Small intestine (tissue), 7 donors: ENCODE measurements around the gene MRM1. TPM values are rescaled to one million over a fixed set of nuclear protein-coding genes. Genes with fewer than 3 reads are reported as not detected.

ENCODE experiments used
- DNase-seq, 2 donors: peaks; one replicate each; pipeline versions ENCODE4 v3.0.0 to v3.0.0-alpha.2; 2013
- FAIRE-seq: peaks from 2 replicates; lab custom pipeline; 2012; peaks lifted over from hg19 to GRCh38; lab: Jason Lieb, UNC
- H3K27ac ChIP-seq, 3 donors: one replicate each; pipeline ENCODE4 v1.5.1; 2013; ENCODE audit warnings: low read length in 2 of 3, mild to moderate bottlenecking in 2 of 3, control low read depth in 1 of 3, inconsistent platforms in 1 of 3, low read depth in 1 of 3, moderate library complexity in 1 of 3
- H3K27me3 ChIP-seq, 3 donors: one replicate each; pipeline ENCODE4 v1.6.1; 2013; ENCODE audit warnings: low read length in 3 of 3, inconsistent platforms in 1 of 3; ENCODE audit not compliant: control insufficient read depth in 3 of 3, insufficient read depth in 3 of 3
- H3K36me3 ChIP-seq, 3 donors: one replicate each; pipeline ENCODE4 v1.6.1; 2013; ENCODE audit warnings: low read length in 3 of 3, inconsistent platforms in 1 of 3, low read depth in 1 of 3, mild to moderate bottlenecking in 1 of 3, moderate library complexity in 1 of 3; ENCODE audit not compliant: control insufficient read depth in 3 of 3, insufficient read depth in 2 of 3
- H3K4me1 ChIP-seq, 3 donors: one replicate each; pipeline ENCODE4 v1.6.1; 2013; ENCODE audit warnings: low read length in 2 of 3, inconsistent platforms in 1 of 3, low read depth in 1 of 3, mild to moderate bottlenecking in 1 of 3, moderate library complexity in 1 of 3; ENCODE audit not compliant: control insufficient read depth in 3 of 3, insufficient read depth in 2 of 3
- H3K4me3 ChIP-seq, 3 donors: one replicate each; pipeline ENCODE4 v1.5.1; 2013; ENCODE audit warnings: low read length in 3 of 3, control low read depth in 1 of 3, inconsistent platforms in 1 of 3, low read depth in 1 of 3, mild to moderate bottlenecking in 1 of 3, moderate library complexity in 1 of 3
- H3K9me3 ChIP-seq, 2 donors: one replicate each; pipeline ENCODE4 v1.6.1; 2013; ENCODE audit warnings: low read depth in 1 of 2, low read length in 1 of 2; ENCODE audit not compliant: control insufficient read depth in 2 of 2, insufficient read depth in 1 of 2
- WGBS, 3 donors: extraction: QIAGEN DNeasy Blood & Tissue Kit; methylation state at CpG; one replicate each; pipeline ENCODE4 v1.1.7; 2013; 5-methylcytosine and 5-hydroxymethylcytosine counted together
- polyA plus RNA-seq, 4 donors: library from polyadenylated mRNA; stranded (reverse) in 3 of 4; unstranded in 1 of 4; fragments of 200-250 nt in 3 of 4; fragments of 120-200 nt in 1 of 4; gene quantifications; one replicate each; pipeline versions ENCODE4 v1.2.1 to v1.2.3, GENCODE V29; 2013
- donor health status: healthy with polysubstance abuse.
- donor health status: control.
- donor health status: control.
- donor health status: Bipolar disorder and iron deficiency.
- donor health status: healthy.

MRM1 gene
- polyA plus RNA-seq, 4 donors = 7.8 to 20.6 (median 16.1) TPM

GRCh38 chr17:36614081-36614480 lies 12.7 kb downstream of the MRM1 start:
- Histone ChIP-seq H3K9me3 (no peaks in the 10 kb centered on the region), H3K36me3 (no peaks in the 10 kb centered on the region), H3K27me3 (peaks cover 0 to 13% (median 4%) of the 10 kb centered on the region in 3 donors), H3K4me1 (peaks cover 0 to 1% (median 0%) of the 10 kb centered on the region in 3 donors), H3K27ac (no peak overlapping the region), H3K4me3 (no peak overlapping the region)
- no peak for FAIRE-seq
- 65 to 77% (median 75%) methylated on average over 7 of the region's 7 CpGs for WGBS, 3 donors
- no peak for DNase-seq

DNA sequence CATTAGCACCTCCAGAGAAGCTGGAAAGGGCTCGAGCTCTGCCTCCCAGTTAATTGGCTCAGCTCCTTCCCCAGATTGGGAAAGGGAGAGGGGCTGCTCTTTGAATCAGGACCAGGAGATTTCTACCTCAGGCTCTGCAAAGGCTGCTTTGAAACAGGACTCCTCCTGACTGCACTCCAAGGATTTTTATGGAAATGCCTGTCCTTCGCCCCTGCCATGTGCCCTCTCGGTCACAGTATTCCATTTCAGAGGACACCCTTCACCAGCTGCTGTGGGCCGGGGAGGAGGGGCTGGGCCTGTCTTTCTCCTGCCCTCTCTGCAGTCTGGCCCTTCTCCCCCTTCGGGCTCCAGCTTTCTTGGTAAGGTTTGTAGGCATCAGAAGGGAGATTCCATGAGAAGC lies 13.6 kb downstream of the MRM1 start:
- 52 to 67% (median 53%) methylated on average over 5 of the region's 5 CpGs for WGBS, 3 donors
- Histone ChIP-seq H3K4me1 (no peaks in the 10 kb centered on the region), H3K27me3 (peaks cover 0 to 13% (median 4%) of the 10 kb centered on the region in 3 donors), H3K9me3 (no peaks in the 10 kb centered on the region), H3K27ac (no peak overlapping the region), H3K4me3 (no peak overlapping the region), H3K36me3 (no peaks in the 10 kb centered on the region)
- DNase-seq (no peak), FAIRE-seq (no peak)

DNA sequence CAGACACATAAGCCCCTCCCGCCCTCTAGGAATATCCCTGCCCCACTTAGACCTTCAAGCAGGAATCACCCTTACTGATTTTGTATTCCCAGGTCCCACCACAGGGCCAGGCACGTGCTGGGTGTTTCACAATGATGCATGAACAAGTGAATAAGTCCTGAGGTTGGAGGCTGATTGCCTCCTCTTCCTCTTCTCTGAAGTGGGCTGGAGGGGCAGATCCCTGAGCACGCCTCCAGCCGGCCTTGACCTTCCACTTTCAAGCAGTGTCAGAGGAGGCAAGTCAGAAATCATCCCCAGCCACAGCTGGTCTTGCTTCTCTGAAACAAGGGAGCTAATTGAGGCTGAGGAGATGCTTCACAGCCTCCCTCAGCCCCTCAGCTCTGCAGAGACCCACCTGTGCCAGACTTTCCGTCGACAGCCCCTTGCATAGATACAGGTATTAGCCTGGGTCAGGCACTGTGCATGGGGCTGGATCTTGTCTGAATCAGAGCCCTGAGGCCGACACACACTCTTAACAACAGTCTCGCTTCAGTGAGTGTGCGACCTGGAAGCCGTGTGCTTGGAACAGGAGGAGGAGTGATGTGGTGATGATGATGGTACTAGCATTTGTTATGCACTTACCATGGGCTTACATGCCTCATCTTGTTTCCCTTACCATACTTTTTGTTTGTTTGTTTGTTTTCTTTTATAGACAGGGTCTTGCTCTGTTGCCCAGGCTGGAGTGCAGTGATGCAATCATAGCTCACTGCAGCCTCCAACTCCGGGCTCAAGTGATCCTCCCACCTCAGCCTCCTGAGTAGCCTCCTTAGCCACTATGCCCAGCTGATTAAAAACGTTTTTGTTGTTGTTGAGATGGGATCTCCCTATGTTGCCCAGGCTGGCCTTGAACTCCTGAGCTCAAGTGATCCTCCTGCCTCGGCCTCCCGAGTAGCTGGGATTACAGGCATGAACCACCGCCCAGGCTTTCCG lies 15.0 kb downstream of the MRM1 start:
- H3K4me3 ChIP-seq = no peak overlapping the region
- H3K9me3 ChIP-seq = no peaks in the 10 kb centered on the region
- no peak overlapping the region for H3K27ac ChIP-seq
- no peaks in the 10 kb centered on the region for H3K36me3 ChIP-seq
- WGBS, 3 donors = 80 to 84% (median 83%) methylated on average over 16 of the region's 16 CpGs
- no peaks in the 10 kb centered on the region for H3K4me1 ChIP-seq
- peaks cover 0 to 13% (median 4%) of the 10 kb centered on the region in 3 donors for H3K27me3 ChIP-seq
- no peak for FAIRE-seq
- no peak for DNase-seq

GRCh38 chr17:36617773-36618172 lies 16.4 kb downstream of the MRM1 start:
- DNase-seq = no peak
- H3K27ac ChIP-seq = no peak overlapping the region
- FAIRE-seq = no peak
- no peak overlapping the region for H3K4me3 ChIP-seq
- peaks cover 0 to 13% (median 4%) of the 10 kb centered on the region in 3 donors for H3K27me3 ChIP-seq
- H3K4me1 ChIP-seq = no peaks in the 10 kb centered on the region
- WGBS, 3 donors = 84 to 91% (median 86%) methylated on average over 7 of the region's 7 CpGs
- H3K9me3 ChIP-seq = no peaks in the 10 kb centered on the region
- H3K36me3 ChIP-seq = no peaks in the 10 kb centered on the region

GRCh38 chr17:36623281-36623680 lies 21.9 kb downstream of the MRM1 start:
- Histone ChIP-seq H3K27me3 (no peaks in the 10 kb centered on the region), H3K27ac (no peak overlapping the region), H3K4me1 (no peaks in the 10 kb centered on the region), H3K36me3 (no peaks in the 10 kb centered on the region), H3K9me3 (no peaks in the 10 kb centered on the region), H3K4me3 (no peak overlapping the region)
- no peak for FAIRE-seq
- DNase-seq = no peak
- 56 to 80% (median 60%) methylated on average over 3 of the region's 3 CpGs for WGBS, 3 donors

DNA sequence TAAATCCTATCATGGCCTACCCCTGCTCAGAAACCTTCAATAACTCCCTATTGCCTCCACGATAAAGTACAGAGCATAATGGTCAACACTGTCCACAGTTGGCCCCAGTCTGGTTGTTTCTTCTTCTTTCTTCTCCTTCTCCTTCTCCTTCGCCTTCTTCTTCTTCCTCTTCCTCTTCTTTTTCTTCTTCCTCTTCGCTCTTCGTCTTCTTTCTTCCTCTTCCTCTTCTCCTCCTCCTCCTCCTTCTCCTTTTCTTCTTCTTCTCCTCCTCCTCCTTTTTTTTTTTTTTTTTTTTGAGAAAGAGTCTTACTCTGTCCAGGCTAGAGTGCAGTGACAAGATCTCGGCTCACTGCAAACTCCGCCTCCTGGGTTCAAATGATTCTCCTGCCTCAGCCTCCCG lies 23.8 kb downstream of the MRM1 start:
- Histone ChIP-seq H3K27ac (no peak overlapping the region), H3K36me3 (no peaks in the 10 kb centered on the region), H3K9me3 (no peaks in the 10 kb centered on the region), H3K4me3 (no peak overlapping the region), H3K4me1 (no peaks in the 10 kb centered on the region), H3K27me3 (no peaks in the 10 kb centered on the region)
- FAIRE-seq (no peak), DNase-seq (no peak)
- 76 to 83% (median 82%) methylated on average over 7 of the region's 7 CpGs for WGBS, 3 donors

GRCh38 chr17:36627101-36627500 lies 25.7 kb downstream of the MRM1 start:
- FAIRE-seq (no peak), DNase-seq (no peak)
- Histone ChIP-seq H3K27ac (no peak overlapping the region), H3K9me3 (no peaks in the 10 kb centered on the region), H3K27me3 (no peaks in the 10 kb centered on the region), H3K36me3 (no peaks in the 10 kb centered on the region), H3K4me3 (no peak overlapping the region), H3K4me1 (no peaks in the 10 kb centered on the region)
- 73 to 80% (median 78%) methylated on average over 12 of the region's 12 CpGs for WGBS, 3 donors

DNA sequence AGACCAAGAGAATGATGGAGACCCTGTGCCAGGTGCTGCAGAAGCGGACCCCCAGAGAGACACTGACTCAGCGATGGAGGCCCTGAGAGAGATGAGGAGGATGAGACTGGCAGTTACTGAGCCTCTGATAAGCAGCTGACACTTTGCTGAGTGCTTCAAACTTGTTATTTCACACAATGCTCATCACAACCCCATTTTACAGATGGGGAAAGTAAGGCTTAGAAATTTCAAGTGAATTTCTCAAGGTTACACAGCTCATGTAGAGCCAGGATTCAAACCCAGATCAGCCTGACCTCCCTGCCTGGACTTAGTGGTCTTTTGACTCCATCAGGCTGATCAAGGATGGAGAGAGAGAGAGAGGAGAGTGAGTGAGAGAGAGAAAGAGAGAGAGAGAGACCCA lies 27.2 kb downstream of the MRM1 start:
- Histone ChIP-seq H3K4me1 (no peaks in the 10 kb centered on the region), H3K9me3 (no peaks in the 10 kb centered on the region), H3K27me3 (peaks cover 0 to 13% (median 0%) of the 10 kb centered on the region in 3 donors), H3K36me3 (no peaks in the 10 kb centered on the region), H3K27ac (no peak overlapping the region), H3K4me3 (no peak overlapping the region)
- DNase-seq (no peak), FAIRE-seq (no peak)
- WGBS, 3 donors = 91 to 100% (median 92%) methylated on average over 2 of the region's 2 CpGs
